NCI-H1417 treated with DMSO at 0.1 percent for 48 hours (cell line): Measurements from ENCODE around the gene TMEM63C.
"Not testable (repeated sequence)": the region's sequence is repeated elsewhere in the genome, so short reads cannot be mapped to it uniquely, and the experiment has no call there.

ENCODE experiments used
- DNase-seq: peaks from one replicate; lab custom pipeline; 2025; lab: John Stamatoyannopoulos, UW

The TMEM63C gene

DNA sequence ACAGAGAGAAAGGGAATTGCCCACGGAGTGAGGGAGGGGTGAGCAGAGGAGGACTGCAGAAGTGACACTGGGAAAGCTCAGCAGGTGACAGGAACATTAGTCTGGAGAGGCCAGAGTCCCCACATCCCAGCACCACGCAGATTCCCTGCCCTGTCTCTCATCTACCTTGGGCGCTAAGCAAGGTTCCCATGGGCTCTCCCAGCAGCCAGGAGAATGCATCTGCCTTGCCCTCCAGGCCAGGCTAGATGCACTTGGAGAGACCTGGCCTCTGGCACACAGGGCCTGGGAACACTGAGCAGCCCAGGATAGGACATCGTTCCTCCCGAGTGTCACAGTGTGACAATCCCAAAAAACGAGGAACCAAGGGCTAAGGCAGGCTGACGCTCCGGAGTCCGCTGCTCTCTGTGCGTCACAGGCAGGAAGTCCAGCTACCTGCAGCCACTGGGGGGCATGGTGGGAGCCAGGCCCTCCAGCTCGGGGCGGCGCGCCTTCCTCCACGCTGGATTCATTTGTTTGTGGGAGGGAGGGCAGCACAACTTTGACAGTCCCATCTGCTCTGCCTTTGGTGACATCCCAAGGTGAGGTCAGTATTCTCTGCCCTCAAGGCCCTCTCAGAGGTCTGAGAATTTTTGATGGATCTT lies 94.8 kb downstream of the TMEM63C start:
- no peak for DNase-seq

- DNase-seq: no peak
Observed at GRCh38 chr14:77276959-77277358, 95.4 kb downstream of the TMEM63C start.

- no peak for DNase-seq
Observed at GRCh38 chr14:77278461-77279230, 97.0 kb downstream of the TMEM63C start.

DNA sequence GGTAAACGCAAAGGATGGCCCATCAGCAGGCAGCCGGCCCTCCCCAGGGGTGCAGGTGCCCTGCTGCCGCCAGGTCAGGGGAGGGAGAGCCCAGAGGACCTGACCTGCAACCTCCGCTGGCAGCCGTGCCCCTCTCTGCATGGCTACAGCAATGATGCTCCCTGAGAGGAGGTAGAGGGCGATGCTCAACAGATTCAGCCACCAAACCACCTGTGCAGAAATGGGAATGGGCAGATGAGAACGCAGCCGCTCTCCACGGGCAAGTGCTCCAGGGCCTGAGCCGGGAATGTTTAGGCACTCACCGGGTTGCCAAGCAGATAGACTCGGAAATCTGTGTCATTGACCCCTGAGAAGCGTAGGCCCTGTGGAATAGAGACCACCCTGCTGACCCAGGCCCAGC lies 98.1 kb downstream of the TMEM63C start:
- DNase-seq: no peak

DNA sequence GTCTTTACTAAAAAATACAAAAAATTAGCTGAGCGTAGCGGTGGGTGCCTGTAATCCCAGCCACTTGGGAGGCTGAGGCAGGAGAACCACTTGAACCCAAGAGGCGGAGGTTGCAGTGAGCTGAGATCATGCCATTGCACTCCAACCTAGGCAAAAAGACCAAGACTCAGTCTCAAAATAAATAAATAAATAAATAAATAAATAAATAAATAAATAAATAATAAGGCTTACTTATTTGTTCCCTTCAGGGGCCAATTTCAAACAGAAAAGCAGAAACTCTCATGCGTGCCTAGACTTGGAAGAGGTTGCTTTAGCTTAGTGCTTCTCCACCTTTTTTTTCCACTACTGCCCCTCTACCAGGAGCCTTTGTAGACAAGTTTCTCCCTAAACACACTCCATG lies 99.3 kb downstream of the TMEM63C start:
- DNase-seq: not testable (repeated sequence)

GRCh38 chr14:77281852-77282410 lies 100.3 kb downstream of the TMEM63C start:
- DNase-seq: no peak

DNA sequence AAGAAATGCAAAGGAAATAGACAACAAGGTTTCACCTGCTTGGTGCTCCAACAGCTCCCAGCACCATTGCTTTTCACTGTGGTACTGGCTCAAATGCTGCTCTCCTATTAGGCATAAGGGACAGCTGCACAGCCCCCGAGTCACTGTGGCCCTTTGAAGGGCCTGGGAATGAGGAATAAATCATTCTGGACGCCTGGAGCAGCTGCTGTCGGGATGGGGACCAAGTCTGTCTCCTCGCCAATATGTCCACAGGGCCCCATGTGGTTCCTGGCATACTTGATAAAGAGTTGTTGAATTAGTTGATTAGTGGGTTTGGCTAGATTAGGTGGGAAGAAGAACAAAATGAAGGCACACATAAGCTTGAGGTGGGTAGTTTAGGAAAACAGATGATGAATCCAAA lies 102.5 kb downstream of the TMEM63C start:
- no peak for DNase-seq

DNA sequence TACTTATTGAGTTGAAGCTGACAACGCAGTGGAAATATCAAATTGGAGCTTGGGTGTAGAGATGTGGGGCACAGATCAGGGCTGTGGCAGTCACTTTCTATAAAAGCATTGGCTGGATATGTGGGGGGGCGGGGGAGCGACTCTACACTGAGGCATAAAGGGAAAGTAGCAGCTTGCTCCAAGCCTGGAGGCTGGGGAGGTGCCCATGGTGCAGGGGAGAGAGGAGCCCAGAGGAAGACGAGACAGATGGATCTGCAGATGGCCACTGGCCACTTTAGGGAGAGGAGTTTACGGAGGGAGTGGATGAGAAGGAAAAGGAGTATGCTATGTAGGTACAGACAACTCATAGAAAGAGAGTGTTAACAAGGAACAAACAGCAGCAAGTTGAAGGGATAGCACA lies 102.9 kb downstream of the TMEM63C start:
- DNase-seq: no peak

DNA sequence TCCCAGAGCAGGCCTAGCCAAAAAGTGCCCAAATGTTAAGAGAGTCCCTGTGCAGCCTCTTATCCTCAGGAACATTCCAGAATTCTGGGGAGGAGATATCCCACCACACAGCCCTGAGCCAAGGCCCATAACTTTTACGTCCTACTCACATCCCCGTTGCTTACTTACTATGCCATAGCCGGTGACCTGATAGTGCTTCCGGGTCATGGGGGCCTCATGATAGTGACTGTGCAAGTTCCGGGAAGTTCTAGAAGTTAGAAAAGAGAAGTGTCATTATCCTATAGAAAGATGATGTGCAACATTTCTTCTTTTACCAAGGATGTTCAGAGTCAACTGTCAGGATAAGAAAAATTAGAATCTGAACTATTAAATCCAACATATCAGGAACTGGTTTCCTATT lies 105.0 kb downstream of the TMEM63C start:
- DNase-seq: no peak

DNA sequence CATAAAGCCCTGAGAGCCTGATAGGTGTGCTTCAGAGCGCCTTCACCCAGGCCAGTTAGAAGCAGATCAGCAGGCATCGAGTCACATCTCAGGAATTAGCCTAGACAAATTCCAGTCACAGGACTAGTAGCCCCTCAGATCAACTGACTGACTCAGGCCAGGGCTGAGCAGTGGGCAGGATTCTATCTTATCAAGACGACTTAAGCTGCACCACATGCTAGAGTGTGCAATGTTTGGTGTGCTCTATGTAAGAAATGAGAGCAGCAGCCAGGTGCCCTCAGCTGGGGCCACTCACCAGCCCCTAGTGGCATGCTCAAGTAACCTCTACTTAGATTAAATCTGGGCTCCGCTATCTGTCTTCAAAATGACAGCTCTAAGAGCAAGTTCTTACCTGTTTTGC lies 109.1 kb downstream of the TMEM63C start:
- no peak for DNase-seq

DNA sequence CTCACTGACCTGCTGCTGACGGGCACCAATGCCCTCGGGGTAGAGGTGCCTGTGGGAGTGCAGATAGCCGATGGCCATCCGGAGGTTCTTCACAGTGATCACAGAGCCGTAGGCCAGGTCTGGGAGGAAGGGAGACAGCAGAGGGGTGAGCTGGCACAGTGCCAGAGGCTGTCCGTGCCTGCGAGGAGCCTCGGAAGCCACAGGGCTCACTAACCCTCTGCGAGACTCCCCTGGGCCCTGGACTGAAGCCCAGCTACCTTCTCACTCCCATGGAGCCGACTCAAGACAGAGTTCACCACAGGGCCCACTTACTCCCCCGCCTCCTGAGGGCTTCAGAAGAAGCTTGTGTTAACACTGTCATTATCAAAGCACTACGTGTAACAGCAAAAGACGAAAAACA lies 114.6 kb downstream of the TMEM63C start:
- DNase-seq: no peak

- no peak for DNase-seq
Observed at GRCh38 chr14:77296906-77297305, 115.3 kb downstream of the TMEM63C start.

GRCh38 chr14:77299771-77300170 lies 118.2 kb downstream of the TMEM63C start:
- DNase-seq: no peak

- no peak for DNase-seq
Observed at GRCh38 chr14:77301103-77301502, 119.5 kb downstream of the TMEM63C start.

DNA sequence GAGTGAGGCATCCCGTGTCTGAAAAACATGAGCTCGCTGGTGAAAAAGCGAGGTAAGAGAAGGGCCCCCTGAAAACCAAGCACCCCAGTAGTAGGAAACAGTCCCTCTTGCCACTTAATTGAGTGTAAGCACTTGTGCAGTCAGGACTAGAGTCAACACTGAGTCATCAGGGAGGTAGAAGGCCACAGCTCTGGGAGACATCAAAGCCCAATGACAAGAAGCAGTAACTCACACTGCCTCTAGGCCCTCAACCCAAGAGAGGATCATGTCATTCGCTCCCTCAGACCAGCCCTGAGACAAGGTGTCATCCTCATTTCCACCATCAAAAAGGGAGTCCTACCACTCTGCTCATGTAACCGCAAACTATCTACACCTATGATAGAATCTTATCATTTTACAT lies 121.3 kb downstream of the TMEM63C start:
- no peak for DNase-seq

DNA sequence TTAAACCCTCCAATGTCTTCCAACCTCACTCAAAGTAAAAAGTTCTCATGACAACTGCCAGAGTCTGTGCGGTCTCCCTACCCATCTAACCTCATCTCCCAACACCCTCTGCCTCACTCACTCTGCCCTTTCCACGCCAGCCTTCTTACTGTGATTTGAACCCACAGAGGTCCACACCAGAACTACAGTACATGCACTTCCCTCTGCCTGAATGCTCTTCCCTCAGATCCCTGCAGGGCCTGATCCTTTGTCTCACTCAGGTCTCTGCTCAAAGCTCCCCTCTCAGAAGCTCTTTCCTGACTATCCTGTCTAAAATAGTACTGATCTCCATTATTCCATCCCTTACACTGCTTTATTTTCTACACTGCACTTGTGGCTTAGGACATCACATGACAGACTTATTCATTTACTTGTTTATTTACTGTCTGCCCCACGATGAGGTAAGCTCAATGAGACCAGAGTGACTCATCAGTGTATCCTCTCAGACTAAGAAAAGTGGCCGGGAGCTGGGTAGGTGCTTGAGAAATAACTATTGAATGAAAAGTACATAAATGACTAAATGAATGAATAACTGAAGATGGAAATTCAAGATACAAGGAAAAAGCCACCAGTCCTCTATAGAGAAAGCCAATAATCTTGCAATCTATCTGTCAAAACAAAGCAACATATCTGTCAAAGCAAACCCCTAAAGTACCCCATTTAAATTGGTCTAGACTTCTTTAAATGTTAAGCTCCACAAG lies 122.0 kb downstream of the TMEM63C start:
- DNase-seq: no peak

GRCh38 chr14:77305696-77306095 lies 124.1 kb downstream of the TMEM63C start:
- DNase-seq: no peak

GRCh38 chr14:77306416-77306815 lies 124.8 kb downstream of the TMEM63C start:
- no peak for DNase-seq

GRCh38 chr14:77306851-77307496 lies 125.4 kb downstream of the TMEM63C start:
- no peak for DNase-seq
